ENCODE data around the gene ATXN8OS.
"Not testable (repeated sequence)": the region's sequence is repeated elsewhere in the genome, so short reads cannot be mapped to it uniquely, and the experiment has no call there.

DNA sequence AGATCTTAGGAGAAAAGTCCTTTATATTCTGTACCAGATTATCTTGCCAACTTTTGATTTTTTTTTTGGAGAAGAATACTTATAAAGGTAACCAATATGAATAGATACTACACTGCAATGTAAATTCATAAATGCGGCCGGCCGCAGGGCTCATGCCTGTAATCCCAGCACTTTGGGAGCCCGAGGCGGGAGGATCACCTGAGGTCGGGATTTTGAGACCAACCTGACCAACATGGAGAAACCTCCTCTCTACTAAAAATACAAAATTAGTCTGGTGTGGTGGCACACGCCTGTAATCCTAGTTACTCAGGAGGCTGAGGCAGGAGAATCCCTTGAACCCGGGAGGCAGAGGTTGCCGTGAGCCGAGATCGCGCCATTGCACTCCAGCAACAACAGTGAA lies 35.0 kb downstream of the ATXN8OS start:
- TF ChIP-seq POLR2AphosphoS5 (IDR thresholded peaks at IDR 0.05; ENCODE audit: borderline replicate concordance, low read depth, low read length); EZH2 (IDR thresholded peaks at IDR 0.05): not testable (repeated sequence)
